Uterus (tissue), 4 donors: Measurements from ENCODE around the gene SP8. TPM values are rescaled to one million over a fixed set of nuclear protein-coding genes. Genes with fewer than 3 reads are reported as not detected.

Experiments used
- DNase-seq, 2 donors: peaks; one replicate each; pipeline ENCODE4 v3.0.0-alpha.2; 2019 to 2020
- H3K27ac ChIP-seq, 2 donors: fragments of 200-600 bp; sonication (generic); 1 replicate in 1 of 2; 2 replicates in 1 of 2; pipeline ENCODE4 v1.5.1; 2016 to 2018
- H3K27me3 ChIP-seq, 2 donors: fragments of 200-600 bp; sonication (generic); one replicate each; pipeline ENCODE4 v1.5.1; 2018 to 2019; ENCODE audit warnings: control low read depth in 1 of 2
- H3K36me3 ChIP-seq, 2 donors: fragments of 200-600 bp; sonication (generic); one replicate each; pipeline ENCODE4 v1.5.1; 2019; ENCODE audit warnings: control low read depth in 1 of 2
- H3K4me1 ChIP-seq, 2 donors: fragments of 200-600 bp; sonication (generic); one replicate each; pipeline ENCODE4 v1.5.1; 2018 to 2019; ENCODE audit warnings: control low read depth in 1 of 2
- H3K4me3 ChIP-seq, 2 donors: fragments of 200-600 bp; sonication (generic); 1 replicate in 1 of 2; 2 replicates in 1 of 2; pipeline ENCODE4 v1.5.1; 2018 to 2019; ENCODE audit warnings: mild to moderate bottlenecking in 1 of 2
- H3K9me3 ChIP-seq, 2 donors: fragments of 200-600 bp; sonication (generic); one replicate each; pipeline ENCODE4 v1.5.1; 2019; ENCODE audit warnings: control low read depth in 1 of 2
- POLR2A ChIP-seq, 2 donors: fragments of 450-650 bp; IDR thresholded peaks; one replicate each; pipeline ENCODE4 v1.6.1; 2016; ENCODE audit warnings: antibody characterized with exemption in 2 of 2, mild to moderate bottlenecking in 1 of 2, moderate library complexity in 1 of 2
- intact Hi-C: fragments of 100-400 bp; cut with DNase I; formaldehyde crosslinking; loops from one replicate; pipeline ENCODE4 v1.15.1; 2023; ENCODE audit warnings: low total_unique reads
- total RNA-seq, 4 donors: library from RNA; depleted of rRNA in 3 of 4; stranded (reverse); fragments of >200 nt in 3 of 4; gene quantifications; one replicate each; pipeline versions ENCODE4 v1.1.0 to v1.2.4, GENCODE V29; 2014 to 2023
- TF ChIP-seq, protein P1 (sequence below), 4 experiments: fragments of 200-600 bp in 2 of 4; fragments of 450-650 bp in 2 of 4; sonication (generic) in 2 of 4; IDR thresholded peaks; one replicate each; pipeline ENCODE4 v1.5.1; 2016 to 2019; ENCODE audit warnings: antibody characterized with exemption in 4 of 4, mild to moderate bottlenecking in 2 of 4, moderate library complexity in 1 of 4
- donor health status: DM: yes; HTN: yes; CAD: no.

Gene SP8
- total RNA-seq, 4 donors from 2014 or later, result not detected

- no peaks in the 10 kb centered on the region for H3K36me3 ChIP-seq
- no peak for DNase-seq
- no peak overlapping the region for H3K27ac ChIP-seq
- intact Hi-C loops, result no loop called here
- H3K27me3 ChIP-seq, result peaks cover 0 to 86% of the 10 kb centered on the region in 2 donors
- peaks cover 0 to 6% of the 10 kb centered on the region in 2 donors for H3K4me1 ChIP-seq
- H3K4me3 ChIP-seq, result no peak overlapping the region
- no peaks in the 10 kb centered on the region for H3K9me3 ChIP-seq
- TF ChIP-seq, protein P1, sequence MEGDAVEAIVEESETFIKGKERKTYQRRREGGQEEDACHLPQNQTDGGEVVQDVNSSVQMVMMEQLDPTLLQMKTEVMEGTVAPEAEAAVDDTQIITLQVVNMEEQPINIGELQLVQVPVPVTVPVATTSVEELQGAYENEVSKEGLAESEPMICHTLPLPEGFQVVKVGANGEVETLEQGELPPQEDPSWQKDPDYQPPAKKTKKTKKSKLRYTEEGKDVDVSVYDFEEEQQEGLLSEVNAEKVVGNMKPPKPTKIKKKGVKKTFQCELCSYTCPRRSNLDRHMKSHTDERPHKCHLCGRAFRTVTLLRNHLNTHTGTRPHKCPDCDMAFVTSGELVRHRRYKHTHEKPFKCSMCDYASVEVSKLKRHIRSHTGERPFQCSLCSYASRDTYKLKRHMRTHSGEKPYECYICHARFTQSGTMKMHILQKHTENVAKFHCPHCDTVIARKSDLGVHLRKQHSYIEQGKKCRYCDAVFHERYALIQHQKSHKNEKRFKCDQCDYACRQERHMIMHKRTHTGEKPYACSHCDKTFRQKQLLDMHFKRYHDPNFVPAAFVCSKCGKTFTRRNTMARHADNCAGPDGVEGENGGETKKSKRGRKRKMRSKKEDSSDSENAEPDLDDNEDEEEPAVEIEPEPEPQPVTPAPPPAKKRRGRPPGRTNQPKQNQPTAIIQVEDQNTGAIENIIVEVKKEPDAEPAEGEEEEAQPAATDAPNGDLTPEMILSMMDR (IDR thresholded peaks at IDR 0.05), result no peak
- TF ChIP-seq POLR2A (IDR thresholded peaks at IDR 0.05), result no peak
Measured at GRCh38 chr7:20776214-20776911, 10.3 kb downstream of the SP8 start.

GRCh38 chr7:20754001-20754400, 32.7 kb downstream of the SP8 start:
- no peaks in the 10 kb centered on the region for H3K4me1 ChIP-seq

GRCh38 chr7:20749906-20750305, 36.8 kb downstream of the SP8 start:
- H3K4me3 ChIP-seq, result no peak overlapping the region
- H3K36me3 ChIP-seq, result no peaks in the 10 kb centered on the region
- H3K9me3 ChIP-seq, result no peaks in the 10 kb centered on the region
- no peak for DNase-seq
- intact Hi-C loops, result no loop called here
- H3K27ac ChIP-seq, result no peak overlapping the region
- no peaks in the 10 kb centered on the region for H3K4me1 ChIP-seq
- TF ChIP-seq, protein P1 (IDR thresholded peaks at IDR 0.05), result no peak
- TF ChIP-seq POLR2A (IDR thresholded peaks at IDR 0.05), result no peak
- no peaks in the 10 kb centered on the region for H3K27me3 ChIP-seq

More at GRCh38 chr7:20754001-20754400, 32.7 kb downstream of the SP8 start:
- H3K9me3 ChIP-seq, result no peaks in the 10 kb centered on the region
- TF ChIP-seq, protein P1 (IDR thresholded peaks at IDR 0.05), result no peak
- TF ChIP-seq POLR2A (IDR thresholded peaks at IDR 0.05), result no peak
- intact Hi-C loops, result no loop called here
- H3K36me3 ChIP-seq, result no peaks in the 10 kb centered on the region
- H3K27me3 ChIP-seq, result no peaks in the 10 kb centered on the region
- no peak overlapping the region for H3K4me3 ChIP-seq
- no peak overlapping the region for H3K27ac ChIP-seq
- DNase-seq, result no peak

GRCh38 chr7:20748853-20749252, 37.8 kb downstream of the SP8 start:
- Histone ChIP-seq H3K9me3 (no peaks in the 10 kb centered on the region), H3K4me1 (no peaks in the 10 kb centered on the region), H3K4me3 (no peak overlapping the region), H3K27me3 (no peaks in the 10 kb centered on the region), H3K36me3 (no peaks in the 10 kb centered on the region), H3K27ac (no peak overlapping the region)
- DNase-seq, result no peak
- TF ChIP-seq, protein P1 (IDR thresholded peaks at IDR 0.05), result no peak
- TF ChIP-seq POLR2A (IDR thresholded peaks at IDR 0.05), result no peak
- intact Hi-C loops, result no loop called here

GRCh38 chr7:20747001-20747400, 39.7 kb downstream of the SP8 start:
- H3K4me3 ChIP-seq, result no peak overlapping the region
- H3K27ac ChIP-seq, result no peak overlapping the region
- intact Hi-C loops, result no loop called here
- DNase-seq, result no peak
- no peaks in the 10 kb centered on the region for H3K9me3 ChIP-seq
- no peaks in the 10 kb centered on the region for H3K27me3 ChIP-seq
- H3K4me1 ChIP-seq, result no peaks in the 10 kb centered on the region
- no peak for TF ChIP-seq POLR2A (IDR thresholded peaks at IDR 0.05)
- TF ChIP-seq, protein P1 (IDR thresholded peaks at IDR 0.05), result no peak
- no peaks in the 10 kb centered on the region for H3K36me3 ChIP-seq
